HG03280 (cell line): Measurements from ENCODE around the gene CDC42BPA.
"Not testable (repeated sequence)": the region's sequence is repeated elsewhere in the genome, so short reads cannot be mapped to it uniquely, and the experiment has no call there.

Experiments used
- ATAC-seq: cut with Tn5 transposase; IDR thresholded peaks from one replicate; pipeline ENCODE4 v1.9.1; 2021; ENCODE audit warnings: mild to moderate bottlenecking, moderate library complexity; ENCODE audit not compliant: unreplicated experiment

CDC42BPA gene, protein sequence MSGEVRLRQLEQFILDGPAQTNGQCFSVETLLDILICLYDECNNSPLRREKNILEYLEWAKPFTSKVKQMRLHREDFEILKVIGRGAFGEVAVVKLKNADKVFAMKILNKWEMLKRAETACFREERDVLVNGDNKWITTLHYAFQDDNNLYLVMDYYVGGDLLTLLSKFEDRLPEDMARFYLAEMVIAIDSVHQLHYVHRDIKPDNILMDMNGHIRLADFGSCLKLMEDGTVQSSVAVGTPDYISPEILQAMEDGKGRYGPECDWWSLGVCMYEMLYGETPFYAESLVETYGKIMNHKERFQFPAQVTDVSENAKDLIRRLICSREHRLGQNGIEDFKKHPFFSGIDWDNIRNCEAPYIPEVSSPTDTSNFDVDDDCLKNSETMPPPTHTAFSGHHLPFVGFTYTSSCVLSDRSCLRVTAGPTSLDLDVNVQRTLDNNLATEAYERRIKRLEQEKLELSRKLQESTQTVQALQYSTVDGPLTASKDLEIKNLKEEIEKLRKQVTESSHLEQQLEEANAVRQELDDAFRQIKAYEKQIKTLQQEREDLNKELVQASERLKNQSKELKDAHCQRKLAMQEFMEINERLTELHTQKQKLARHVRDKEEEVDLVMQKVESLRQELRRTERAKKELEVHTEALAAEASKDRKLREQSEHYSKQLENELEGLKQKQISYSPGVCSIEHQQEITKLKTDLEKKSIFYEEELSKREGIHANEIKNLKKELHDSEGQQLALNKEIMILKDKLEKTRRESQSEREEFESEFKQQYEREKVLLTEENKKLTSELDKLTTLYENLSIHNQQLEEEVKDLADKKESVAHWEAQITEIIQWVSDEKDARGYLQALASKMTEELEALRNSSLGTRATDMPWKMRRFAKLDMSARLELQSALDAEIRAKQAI (N-terminal part only)

DNA sequence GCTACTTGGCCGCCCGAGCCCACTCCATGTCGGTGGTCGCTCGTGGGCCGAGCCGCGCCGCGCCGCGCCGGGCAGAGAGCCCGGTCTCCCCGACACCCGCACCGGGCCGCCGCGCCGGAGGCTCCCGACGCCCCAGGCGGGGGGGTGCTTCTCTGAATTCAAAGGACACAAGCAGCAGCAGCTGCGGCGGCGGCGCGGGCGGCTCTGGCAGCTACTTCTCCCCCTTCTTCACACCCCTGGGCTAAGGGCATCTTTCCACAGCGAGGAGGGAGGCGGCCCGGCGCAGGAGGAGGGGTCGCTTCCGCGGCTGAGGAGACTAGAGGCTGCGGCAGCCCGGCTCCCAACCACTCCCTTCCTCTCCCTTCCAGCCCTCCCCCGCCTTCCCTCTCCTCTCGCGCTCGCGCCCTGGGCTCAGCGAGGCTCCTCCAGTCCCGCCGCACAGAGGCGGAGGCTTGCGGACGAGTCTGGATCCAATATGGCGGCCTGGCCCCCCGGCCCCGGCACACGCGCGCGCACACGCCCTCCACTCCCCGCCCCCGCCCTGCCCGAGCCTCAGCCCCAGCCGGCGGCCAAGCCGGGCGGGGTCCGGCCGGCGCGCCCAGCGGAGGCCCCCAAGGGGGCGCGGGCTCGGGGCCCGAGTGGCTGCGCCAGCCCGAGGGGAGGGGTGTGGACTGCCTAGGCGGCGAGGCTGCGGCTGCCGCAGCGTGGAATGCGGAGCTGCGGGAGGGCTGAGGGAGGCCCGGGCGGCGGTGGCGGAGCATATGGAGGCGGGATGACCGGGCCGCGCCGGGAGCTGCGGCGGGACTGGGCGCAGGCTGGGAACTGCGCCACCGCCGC lies at the start of gene CDC42BPA:
Gene CDC42BPA (minus strand): TSS at position 477 of the 837 bp plus-strand sequence. CDS start 1,310 bp downstream, outside the sequence.
- ATAC-seq = no peak

DNA sequence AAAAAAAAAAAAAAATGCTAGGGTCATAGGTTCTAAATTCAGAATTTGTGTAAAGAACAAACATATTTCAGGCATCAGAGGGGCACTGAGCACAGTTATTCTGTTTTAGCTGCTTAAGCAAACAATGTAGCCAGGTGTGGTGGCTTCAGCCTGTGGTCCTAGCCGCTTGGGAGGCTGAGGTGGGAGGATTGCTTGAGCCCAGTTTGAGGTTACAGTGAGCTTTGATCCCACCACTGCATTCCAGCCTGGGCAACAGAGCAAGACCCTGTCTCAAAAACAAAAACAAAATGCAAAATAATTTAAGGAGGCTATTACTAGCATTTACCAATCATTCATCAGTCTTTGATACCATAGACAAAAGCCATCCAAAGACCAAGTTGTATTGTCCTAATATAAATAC lies 49.7 kb upstream of the CDC42BPA start:
- no peak for ATAC-seq

DNA sequence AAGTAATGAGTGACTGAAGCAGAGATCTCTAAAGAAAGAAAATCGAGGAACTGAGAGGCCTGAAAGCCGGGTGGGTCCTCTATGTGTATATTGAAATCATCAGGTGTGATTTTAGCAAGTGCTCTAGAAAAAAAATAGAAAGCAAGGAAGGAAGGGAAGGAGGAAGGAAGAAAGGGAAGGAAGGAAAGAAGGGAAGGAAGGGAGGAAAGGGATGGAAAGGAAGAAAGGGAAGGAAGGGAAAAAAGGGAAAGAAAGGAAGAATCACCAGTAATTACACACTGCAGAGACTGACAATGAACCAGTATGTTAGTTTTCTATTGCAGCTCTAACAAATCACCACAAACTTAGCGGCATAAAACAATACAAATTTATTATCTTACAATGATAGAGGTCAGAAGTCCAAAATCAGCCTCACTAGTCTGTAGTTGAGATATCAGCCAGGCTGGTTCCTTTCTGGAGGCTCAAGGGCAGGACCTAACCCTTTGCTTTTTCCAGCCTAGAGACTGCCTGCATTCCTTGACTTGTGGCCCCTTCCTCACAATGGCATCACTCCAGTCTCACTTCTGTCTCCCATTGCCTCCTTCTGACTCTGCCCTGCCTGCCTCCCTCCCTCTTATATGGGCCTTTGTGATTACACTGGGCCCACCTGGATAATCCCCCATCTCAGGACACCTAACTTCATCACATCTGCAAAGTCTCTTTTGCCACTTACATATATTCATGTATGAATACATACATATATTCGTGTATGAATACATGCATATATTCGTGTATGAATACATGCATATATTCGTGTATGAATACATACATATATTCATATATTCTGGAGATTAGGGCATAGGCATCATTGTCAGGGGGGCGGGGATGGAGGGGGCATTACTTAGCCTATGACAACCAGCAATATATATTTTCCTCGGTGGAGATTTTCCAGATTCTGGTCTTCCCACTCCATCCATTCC lies 47.5 kb upstream of the CDC42BPA start:
- no peak for ATAC-seq

DNA sequence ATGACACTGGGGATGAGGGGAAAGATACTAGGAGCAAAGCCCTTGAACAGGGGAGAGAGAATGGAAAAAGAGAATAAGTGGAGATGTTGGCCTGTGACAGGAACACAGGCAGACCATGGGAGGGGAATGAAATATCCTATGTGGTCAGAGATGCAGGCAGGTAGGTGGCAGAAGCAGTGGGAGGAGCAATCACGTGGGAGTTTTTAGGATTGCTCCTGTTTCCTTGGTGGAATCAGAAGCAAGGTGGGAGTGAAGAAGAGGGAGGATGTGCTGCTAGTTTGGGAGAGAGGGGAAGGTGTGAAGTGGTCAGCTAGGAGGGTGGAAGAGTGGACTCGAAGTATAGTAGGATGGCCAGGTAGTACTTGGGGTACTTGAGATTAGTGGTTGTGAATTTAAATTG lies 46.4 kb upstream of the CDC42BPA start:
- ATAC-seq = no peak

DNA sequence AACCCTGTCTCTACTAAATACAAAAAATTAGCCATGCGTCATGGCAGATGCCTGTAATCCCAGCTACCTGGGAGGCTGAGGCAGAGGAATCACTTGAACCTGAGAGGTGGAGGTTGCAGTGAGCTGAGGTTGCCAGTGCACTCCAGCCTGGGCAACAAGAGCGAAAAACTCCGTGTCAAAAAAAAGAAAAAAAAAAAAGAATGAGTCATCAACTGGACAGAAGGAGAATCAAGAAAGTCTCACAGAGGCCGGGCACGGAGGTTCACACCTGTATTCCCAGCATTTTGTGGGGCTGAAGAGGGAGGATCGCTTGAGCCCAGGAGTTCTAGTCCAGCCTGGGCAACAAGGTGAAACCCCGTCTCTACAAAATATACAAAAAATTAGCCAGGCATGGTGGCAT lies 45.5 kb upstream of the CDC42BPA start:
- ATAC-seq = no peak

DNA sequence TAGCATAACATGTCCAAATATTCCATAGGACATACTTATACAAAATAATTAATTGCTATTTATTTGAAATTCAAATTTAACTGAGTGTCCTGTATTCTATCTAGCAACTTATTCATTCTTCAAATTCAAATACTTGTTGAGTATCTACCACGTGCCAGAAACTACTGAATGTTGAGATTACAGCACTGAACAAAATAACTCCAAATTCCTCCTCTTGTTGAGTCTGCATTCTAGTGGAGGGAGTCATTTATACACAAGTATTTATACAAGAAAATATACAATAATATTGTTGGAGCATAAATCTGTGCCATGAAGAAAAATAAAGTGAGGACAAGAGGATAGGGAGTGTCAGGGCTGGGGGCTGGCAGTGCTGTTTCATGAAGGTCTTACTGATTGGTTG lies 43.7 kb upstream of the CDC42BPA start:
- ATAC-seq = no peak

DNA sequence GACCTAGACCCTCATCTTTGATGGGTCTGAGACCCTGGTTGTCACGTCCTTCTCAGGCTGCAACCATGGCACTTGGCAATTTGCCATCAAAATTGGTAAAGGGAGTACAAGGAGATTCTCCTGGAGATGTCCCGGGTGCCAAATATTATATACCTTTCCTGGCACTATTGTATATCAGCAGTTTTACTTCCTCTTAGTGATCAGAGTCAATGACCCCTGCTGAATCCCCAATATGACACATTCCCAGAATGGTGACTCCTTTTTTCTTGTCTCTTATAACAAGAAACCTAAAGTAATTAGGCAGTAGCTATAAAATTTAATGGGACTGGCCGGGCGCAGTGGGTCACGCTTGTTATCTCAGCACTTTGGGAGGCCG lies 39.6 kb upstream of the CDC42BPA start:
- no peak for ATAC-seq

DNA sequence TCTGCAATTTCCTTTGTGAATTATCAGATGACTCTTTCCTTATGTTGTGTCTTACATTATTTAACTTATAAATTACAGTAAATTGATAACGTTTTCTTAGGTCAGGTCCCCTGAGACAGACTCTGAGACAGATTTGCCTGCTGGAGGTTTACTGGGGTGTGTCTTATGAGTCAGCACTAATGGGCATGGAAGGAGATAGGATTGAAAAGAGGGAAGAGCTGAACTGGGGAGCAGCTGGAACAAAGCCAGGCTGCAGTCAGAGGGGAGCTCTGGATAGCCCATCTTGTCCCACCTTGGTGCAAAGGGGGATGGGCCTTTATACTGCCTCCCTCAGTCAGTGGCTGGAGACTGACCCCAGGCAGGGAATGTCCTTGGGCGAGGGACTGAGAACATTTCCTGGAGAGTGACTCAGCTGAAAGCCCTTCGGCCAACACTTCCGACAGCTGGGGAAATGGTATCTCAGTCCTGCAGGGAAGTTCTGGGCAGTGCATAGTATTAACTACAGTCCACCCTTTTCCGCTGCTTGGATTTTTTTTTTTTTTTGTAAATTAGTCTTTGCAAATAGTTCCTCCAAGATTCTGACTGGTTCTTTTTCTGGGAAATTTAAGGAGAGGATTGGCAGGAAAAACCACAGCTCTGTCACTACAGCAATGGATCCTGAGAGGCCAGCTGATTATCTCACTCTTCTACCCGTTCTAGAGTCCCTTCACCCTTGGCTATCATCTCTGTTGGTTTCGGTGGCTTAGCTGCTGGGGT lies 39.1 kb upstream of the CDC42BPA start:
- no peak for ATAC-seq

DNA sequence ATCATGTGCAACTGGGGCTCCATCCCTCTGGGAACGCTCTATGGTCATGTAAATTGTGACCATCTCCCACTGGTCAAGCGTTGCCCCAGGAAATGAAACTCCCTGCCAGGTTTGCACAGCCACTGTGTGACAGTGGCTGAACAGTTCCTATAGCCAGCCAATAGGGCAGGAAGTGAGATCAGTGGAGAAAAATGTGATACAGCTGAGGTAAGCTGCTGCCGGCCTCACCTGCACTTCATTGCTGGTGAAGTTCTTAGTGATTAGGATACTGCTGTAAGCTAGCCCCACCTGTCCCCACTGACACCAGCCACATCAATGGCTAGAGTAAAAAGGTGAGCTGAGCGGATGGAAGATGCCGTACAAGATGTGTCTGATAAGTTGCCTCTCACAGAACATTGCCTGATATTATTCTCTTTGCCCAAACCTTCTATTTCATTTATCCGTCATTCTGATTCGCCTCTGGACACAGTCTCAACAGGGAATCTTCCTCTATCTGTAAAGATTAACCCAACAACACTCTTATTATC lies 38.4 kb upstream of the CDC42BPA start:
- ATAC-seq = no peak

DNA sequence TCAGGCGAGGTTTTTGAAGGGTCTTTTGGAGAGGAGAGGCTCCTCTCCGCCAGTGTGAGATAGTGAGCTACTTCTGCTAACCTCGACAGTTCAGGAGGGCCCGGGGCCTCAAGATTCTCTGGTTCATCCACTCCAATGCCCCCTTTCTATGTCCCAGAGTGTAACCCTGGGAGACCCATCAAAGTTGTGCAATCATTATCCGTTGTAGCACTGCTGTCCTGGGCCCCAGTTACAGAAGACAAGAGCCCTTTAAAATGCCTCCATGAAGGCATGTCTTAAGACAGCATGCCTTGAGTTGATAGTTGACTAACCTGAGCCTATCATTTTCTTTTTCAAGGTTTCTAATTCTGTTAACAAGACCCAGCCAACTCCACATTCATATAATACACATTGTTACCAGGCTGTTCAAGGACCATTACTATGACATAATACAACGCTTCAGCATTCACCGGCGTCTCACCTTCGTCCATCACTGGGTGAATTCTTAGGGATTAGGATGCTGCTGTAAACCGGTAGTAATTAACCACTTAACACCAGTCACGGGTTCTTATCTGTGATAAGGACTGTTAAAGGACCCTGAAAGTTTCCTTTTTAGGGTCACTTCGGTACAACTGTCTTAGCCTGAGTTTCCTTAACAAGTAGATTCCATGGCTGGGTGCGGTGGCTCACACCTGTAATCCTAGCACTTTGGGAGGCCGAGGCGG lies 37.4 kb upstream of the CDC42BPA start:
- ATAC-seq = no peak

DNA sequence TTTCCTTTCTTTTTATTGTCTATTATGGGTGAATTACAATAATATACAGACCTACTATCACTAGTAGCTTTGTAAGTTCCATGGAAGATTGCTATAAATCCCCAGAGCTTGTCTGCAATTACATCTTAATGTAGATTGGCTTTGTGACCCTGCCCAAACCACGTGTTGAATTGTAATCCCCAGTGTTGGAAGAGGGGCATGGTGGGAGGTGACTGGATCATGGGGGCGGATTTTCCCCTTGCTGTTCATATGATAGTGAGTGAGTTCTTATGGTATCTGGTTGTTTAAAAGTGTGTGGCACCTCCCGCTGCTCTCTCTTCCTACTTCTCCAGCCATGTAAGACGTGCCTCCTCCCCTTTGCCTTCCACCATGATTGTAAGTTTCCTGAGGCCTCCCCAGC lies 34.9 kb upstream of the CDC42BPA start:
- no peak for ATAC-seq

DNA sequence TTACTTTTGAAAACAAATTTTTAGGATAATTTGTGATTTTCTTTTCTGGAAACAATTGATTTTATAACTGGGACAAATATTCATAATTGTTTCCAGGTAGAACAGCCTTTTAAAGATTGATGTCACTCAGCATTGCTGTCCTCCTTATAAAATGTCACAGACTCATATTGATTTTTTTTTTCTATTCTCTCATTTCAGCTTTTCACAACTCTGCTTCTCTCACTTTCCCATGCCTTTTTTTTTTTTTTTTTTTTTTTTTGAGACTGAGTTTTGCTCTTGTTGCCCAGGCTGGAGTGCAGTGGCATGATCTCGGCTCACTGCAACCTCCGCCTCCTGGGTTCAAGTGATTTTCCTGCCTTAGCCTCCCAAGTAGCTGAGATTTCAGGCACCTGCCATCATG lies 33.9 kb upstream of the CDC42BPA start:
- not testable (repeated sequence) for ATAC-seq

DNA sequence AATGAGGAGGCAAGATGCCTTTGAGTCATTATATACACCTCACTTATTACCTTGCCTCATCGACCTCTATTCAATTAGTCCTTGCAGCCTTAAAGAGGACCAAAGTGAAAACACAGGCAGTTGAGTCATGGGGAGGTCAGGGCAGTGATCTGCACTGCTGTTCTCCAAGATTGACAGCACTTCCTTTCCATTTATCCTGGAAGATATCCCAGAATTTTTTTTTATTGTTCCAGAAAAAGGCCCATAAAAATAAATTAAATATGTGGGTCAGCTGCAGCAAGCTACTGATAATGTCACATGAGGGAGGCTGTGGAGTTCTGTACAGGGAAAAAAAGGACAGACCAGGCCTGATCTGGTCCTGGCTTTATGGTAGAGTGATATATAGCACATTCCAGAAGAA lies 33.2 kb upstream of the CDC42BPA start:
- no peak for ATAC-seq

DNA sequence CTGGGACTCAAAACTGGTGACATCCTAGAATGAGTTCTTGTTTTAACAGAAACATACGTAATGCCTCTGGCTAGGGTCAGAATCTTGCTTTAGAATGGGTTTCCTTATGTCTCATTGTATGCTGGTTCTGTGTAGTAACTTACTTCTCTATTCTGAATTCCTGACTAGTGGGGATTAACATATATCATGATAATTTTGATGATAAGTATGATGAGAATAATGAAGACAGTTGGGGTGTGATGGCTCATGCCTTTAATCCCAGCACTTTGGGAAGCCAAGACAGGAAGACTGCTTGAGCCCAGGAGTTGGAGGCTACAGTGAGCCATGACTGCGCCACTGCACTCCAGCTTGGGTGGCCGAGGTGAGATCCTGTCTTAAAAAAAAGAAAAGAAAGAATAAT lies 31.7 kb upstream of the CDC42BPA start:
- ATAC-seq = no peak

DNA sequence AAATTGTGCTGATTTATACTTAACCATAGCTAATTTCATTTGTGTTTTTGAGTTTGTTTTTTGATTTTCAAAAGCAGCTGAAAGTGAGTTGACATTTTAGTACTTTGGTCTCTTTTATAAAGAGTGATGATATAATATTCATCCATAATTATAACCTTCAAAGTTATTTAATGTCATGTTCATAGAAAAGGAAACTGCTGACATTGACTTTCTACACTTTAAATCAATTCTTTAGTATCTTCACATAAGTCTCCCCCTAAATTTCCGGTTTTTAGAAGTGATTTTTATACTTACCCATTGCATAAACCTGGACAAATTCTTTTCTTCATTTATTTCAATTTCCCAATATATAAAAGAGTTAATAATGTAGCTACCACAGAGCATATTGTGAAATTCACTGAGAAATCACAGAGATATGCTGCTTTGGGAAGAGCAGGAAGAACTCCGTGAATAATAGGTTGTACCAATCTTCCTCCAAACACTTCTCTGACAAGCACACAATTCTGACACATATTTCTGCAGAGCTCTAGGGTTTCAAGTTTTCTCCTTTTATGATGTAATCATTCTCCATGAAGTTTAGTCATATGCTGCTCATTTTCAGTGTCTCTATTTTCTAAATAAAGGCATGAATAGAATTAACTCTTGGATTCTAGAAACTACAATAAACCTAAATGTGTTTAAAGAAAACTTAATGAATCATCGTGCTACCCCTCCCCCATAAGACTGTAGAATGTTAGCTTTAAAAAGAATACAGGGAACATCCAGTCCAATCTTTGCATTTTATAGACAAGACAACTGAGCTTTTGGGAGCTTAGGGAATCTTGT lies 25.6 kb upstream of the CDC42BPA start:
- ATAC-seq = no peak

DNA sequence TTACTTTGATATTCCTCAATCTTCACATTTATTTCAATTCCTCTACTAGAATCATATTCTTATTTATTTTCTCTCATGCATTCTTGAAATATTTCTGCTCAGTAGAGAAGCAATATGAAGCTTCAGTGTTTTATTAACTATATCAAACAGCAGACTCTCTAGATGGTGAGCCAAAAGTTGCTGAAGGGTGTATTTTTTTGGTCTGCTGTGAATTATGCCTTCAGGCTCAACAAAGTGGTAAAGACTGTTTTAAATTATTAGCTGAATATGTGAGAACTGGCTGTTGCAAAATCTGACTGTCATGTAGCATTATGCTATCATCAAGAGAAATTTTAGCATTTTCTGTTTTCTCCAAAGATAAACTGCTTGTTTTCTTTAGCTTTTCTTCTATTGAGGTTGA lies 24.9 kb upstream of the CDC42BPA start:
- ATAC-seq = no peak

DNA sequence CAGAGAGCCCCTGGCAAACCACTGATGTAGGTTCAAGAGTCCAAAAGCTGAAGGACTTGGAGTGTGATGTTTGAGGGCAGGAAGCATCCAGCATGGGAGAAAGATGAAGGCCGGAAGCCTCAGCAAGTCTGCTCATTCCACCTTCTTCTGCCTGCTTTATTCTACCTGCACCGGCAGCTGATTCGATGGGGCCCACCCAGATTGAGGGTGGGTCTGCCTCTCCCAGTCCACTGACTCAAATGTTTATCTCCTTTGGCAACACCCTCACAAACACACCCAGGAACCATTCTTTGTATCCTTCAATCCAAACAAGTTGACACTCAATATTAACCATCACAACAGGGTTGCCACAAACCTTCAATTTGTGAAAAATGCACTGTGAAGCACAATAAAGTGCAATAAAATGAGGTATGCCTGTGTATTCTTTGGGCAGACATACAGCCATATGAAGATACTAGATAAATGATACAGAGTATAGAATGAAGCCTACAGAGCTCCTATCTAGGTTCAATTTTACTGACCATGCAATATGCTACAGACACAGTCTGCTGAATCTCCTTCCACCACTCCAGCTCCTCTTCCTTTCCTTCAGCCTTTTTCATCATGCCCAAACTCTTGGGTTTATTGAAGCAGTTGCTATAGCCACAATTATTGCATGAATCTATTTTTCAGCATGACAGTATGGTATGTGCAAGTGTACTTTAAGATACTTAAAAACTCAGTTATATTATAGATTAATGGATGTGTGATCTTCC lies 24.0 kb upstream of the CDC42BPA start:
- no peak for ATAC-seq
